HepG2 (cell line): ENCODE measurements around the gene ATG7. TPM values are rescaled to one million over a fixed set of nuclear protein-coding genes. Genes with fewer than 3 reads are reported as not detected.
A peak's percentile ranks its signal among the peaks of the same experiment; 100 is the strongest.

ENCODE experiments used
- ATAC-seq: fragments of 200-7000 bp; cut with Tn5 transposase; 3 replicates; pipeline ENCODE4 v1.9.1; 2020; ENCODE audit warnings: mild to moderate bottlenecking, moderate library complexity
- BruUV-seq: library from RNA; stranded (reverse); fragments of 400-500 nt; replicated peaks from 2 replicates; lab custom pipeline; 2021; lab: Mats Ljungman, UMichigan
- CTCF ChIA-PET: fragments of 300-600 bp; formaldehyde crosslinking; extraction: SDS; loops from one replicate; lab custom pipeline; 2021; ENCODE audit warnings: low total read pairs, inconsistent platforms, low intra/inter-chr PET ratio; lab: Yijun Ruan, JAX
- POLR2A ChIA-PET: fragments of 350-600 bp; sonication (Branson Sonifier 250); formaldehyde crosslinking; loops from one replicate; lab custom pipeline; 2020; ENCODE audit warnings: antibody characterized with exemption, inconsistent platforms; lab: Yijun Ruan, JAX
- DNase-seq: peaks from one replicate; pipeline ENCODE4 v3.0.0-alpha.2; 2015; ENCODE audit warnings: low spot score
- FAIRE-seq: peaks from 3 replicates; lab custom pipeline; 2011; peaks lifted over from hg19 to GRCh38; lab: Jason Lieb, UNC
- H2AFZ ChIP-seq: one replicate; pipeline ENCODE4 v1.6.1; 2011; ENCODE audit warnings: low read length, inconsistent platforms
- H3K27ac ChIP-seq: fragments of 300-600 bp; 3 replicates; pipeline ENCODE4 v1.8.0; 2011; ENCODE audit warnings: mixed run types, mild to moderate bottlenecking, mixed read lengths, low read length, inconsistent platforms; ENCODE audit not compliant: insufficient read depth; ENCODE audit errors: extremely low read length
- H3K27me3 ChIP-seq, 2 experiments: fragments of 200-600 bp in 1 of 2; 2 replicates in 1 of 2; 3 replicates in 1 of 2; pipeline versions ENCODE4 v1.6.0 to v1.8.0; 2011; ENCODE audit warnings: low read length in 2 of 2, mild to moderate bottlenecking in 2 of 2, moderate library complexity in 2 of 2, inconsistent platforms in 1 of 2; ENCODE audit not compliant: insufficient read depth in 2 of 2, control insufficient read depth in 1 of 2
- H3K36me3 ChIP-seq, 2 experiments: fragments of 200-600 bp in 1 of 2; replicated peaks in 1 of 2; 2 replicates in 1 of 2; 3 replicates in 1 of 2; pipeline versions ENCODE4 v1.5.1 to v1.8.0; 2011; ENCODE audit warnings: low read length in 2 of 2, inconsistent platforms in 1 of 2; ENCODE audit not compliant: insufficient read depth in 2 of 2, control insufficient read depth in 1 of 2
- H3K4me1 ChIP-seq: 2 replicates; pipeline ENCODE4 v1.5.1; 2012; ENCODE audit warnings: low read length, inconsistent platforms; ENCODE audit not compliant: insufficient read depth
- H3K4me2 ChIP-seq: 2 replicates; pipeline ENCODE4 v1.6.0; 2011; ENCODE audit warnings: low read depth, low read length, inconsistent platforms
- H3K4me3 ChIP-seq, 3 experiments: fragments of 200-600 bp in 1 of 3; sonication (generic), shearing (Covaris generic) in 1 of 3; replicated peaks in 1 of 3; 2 replicates each; pipeline ENCODE4 v1.5.1; 2011 to 2016; ENCODE audit warnings: low read length in 3 of 3, inconsistent platforms in 2 of 3, low read depth in 2 of 3, mild to moderate bottlenecking in 2 of 3, control low read depth in 1 of 3, mixed read lengths in 1 of 3; ENCODE audit not compliant: insufficient read depth in 1 of 3
- H3K79me2 ChIP-seq: one replicate; pipeline ENCODE4 v1.6.1; 2011; ENCODE audit warnings: low read length, inconsistent platforms; ENCODE audit not compliant: insufficient read depth
- H3K9ac ChIP-seq: 2 replicates; pipeline ENCODE4 v1.6.0; 2011; ENCODE audit warnings: mild to moderate bottlenecking, low read depth, low read length, inconsistent platforms; ENCODE audit not compliant: insufficient read depth
- H3K9me3 ChIP-seq: 2 replicates; pipeline ENCODE4 v1.5.1; 2012; ENCODE audit warnings: mild to moderate bottlenecking, low read length
- H4K20me1 ChIP-seq: 2 replicates; pipeline ENCODE4 v1.6.0; 2011; ENCODE audit warnings: inconsistent platforms, mild to moderate bottlenecking, low read length, moderate library complexity; ENCODE audit not compliant: insufficient read depth
- AGO2 ChIP-seq: fragments of 200-400 bp; formaldehyde crosslinking; optimal IDR thresholded peaks from 2 replicates; pipeline ENCODE3; 2017; ENCODE audit warnings: mild to moderate bottlenecking, low read depth, low read length, moderate library complexity
- RBM22 ChIP-seq: fragments of 200-400 bp; formaldehyde crosslinking; optimal IDR thresholded peaks from 2 replicates; pipeline ENCODE3; 2017; ENCODE audit warnings: mild to moderate bottlenecking, low read length, moderate library complexity
- ZNF225 ChIP-seq: sonication (generic); formaldehyde crosslinking; IDR thresholded peaks from 2 replicates; pipeline ENCODE4 v1.4.0; 2020; ENCODE audit warnings: mild to moderate bottlenecking, missing genetic modification reagents
- ZNF589 ChIP-seq: sonication (generic); formaldehyde crosslinking; conservative IDR thresholded peaks from 2 replicates; pipeline ENCODE4 v1.8.0; 2022; ENCODE audit warnings: mild to moderate bottlenecking, moderate library complexity, missing genetic modification reagents
- WGBS: methylation state at CpG from one replicate; pipeline ENCODE4 v1.1.6; 2017; ENCODE audit warnings: low lambda C conversion rate; 5-methylcytosine and 5-hydroxymethylcytosine counted together
- in situ Hi-C: cut with HindIII; loops from 2 replicates; pipeline ENCODE4 v1.10.0; 2017; ENCODE audit warnings: low pct_unique_long_range_greater_than_20kb; ENCODE audit not compliant: extremely low pct_ligation_motif_present
- intact Hi-C: fragments of 100-400 bp; cut with micrococcal nuclease; formaldehyde crosslinking; loops from one replicate; pipeline ENCODE4 v1.10.0; 2022; ENCODE audit not compliant: unreplicated experiment
- polyA plus RNA-seq, 8 experiments: library from polyadenylated mRNA; depleted of rRNA in 3 of 8; stranded (reverse) in 7 of 8; unstranded in 1 of 8; fragments of >200 nt; fragmentation: Illumina TruSeq in 4 of 8; extraction: Trizol in 4 of 8; gene quantifications; 2 replicates each; pipeline versions ENCODE4 v1.2.1 to v1.2.3, GENCODE V29; 2011 to 2016; ENCODE audit warnings: low read depth in 4 of 8, missing spikeins in 1 of 8, mixed read lengths in 1 of 8; ENCODE audit not compliant: insufficient read depth in 1 of 8
- total RNA-seq, 5 experiments: library from RNA; depleted of rRNA; stranded (reverse); fragments of >200 nt; fragmentation: Illumina TruSeq; extraction: Trizol; gene quantifications; 2 replicates each; pipeline ENCODE4 v1.2.3, GENCODE V29; 2016; ENCODE audit warnings: low read depth in 1 of 5

The ATG7 gene
- total and polyA plus RNA-seq, 2 of the 13 experiments (the other 11 are each of a cell fraction or from before 2014, with no cell fraction given): 7.8 to 22.1 TPM

DNA sequence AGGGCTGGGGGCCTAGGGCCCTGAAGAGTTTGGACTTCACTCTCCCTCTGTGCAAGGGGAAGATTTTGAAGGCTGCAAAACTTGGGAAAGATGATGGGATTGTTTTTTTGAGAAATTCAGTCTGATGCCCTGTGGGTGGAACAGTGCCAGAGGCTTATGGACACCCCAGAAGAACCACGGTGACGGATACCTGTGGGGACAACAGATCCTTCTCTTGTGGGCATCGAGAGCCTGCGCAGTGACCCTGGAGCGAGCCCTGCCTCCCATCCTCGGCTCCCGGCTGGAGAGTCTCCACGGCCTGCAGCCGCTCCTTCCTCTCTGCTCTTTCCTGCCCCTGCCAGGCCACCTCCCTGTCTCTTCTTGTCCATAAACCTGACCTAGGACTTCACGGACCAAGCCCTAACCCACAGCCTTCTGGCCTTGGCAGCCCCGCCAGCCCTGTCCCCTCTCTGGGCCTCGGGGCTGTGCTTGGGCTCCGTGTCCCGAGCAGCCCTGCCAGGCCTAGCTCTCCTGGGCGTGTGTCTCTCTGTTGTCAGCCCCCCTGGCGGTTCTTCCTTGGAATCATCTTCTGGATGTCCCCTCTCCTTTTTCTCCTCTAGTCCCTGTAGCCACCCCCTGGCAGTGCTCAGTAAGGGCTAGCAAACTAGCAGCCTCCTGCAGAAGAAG lies 273.1 kb downstream of the ATG7 start:
- WGBS: 94% methylated on average over 16 of the region's 16 CpGs
- ChIA-PET POLR2A (no interaction called here), CTCF (no interaction called here)
- Histone ChIP-seq H3K4me2 (no peak overlapping the region), H3K9me3 (no peaks in the 10 kb centered on the region), H3K4me1 (peaks cover 12% of the 10 kb centered on the region), H3K36me3 (no peaks in the 10 kb centered on the region; a peak in 1 of 5 replicates), H3K9ac (no peak overlapping the region), H3K4me3 (no peak overlapping the region), H4K20me1 (no peaks in the 10 kb centered on the region)
- intact Hi-C loops: no loop called here
- no peak for TF ChIP-seq ZNF589 (CRISPR knock-in tag)
- TF ChIP-seq RBM22: peak; percentile 47
- TF ChIP-seq, all 625 proteins: peak for 1
- no peak for FAIRE-seq
- DNase-seq: no peak
- Histone ChIP-seq H2AFZ (no peak overlapping the region), H3K79me2 (no peaks in the 10 kb centered on the region), H3K27ac (no peak overlapping the region), H3K27me3 (no peaks in the 10 kb centered on the region)
- in situ Hi-C loops: no loop called here
- peak; percentile 4; the same call in 1 of the 3 replicates for ATAC-seq
- BruUV-seq: no TSS peak

GRCh38 chr3:11546657-11547302 lies 274.6 kb downstream of the ATG7 start:
- H3K4me3 ChIP-seq: no peak overlapping the region
- 95% methylated on average over 6 of the region's 9 CpGs for WGBS
- ATAC-seq: no peak
- H3K27ac ChIP-seq: no peak overlapping the region
- no peaks in the 10 kb centered on the region; a peak in 1 of 5 replicates for H3K36me3 ChIP-seq
- no peak overlapping the region for H2AFZ ChIP-seq
- intact Hi-C loops (no loop called here), in situ Hi-C loops (no loop called here)
- H4K20me1 ChIP-seq: no peaks in the 10 kb centered on the region
- peaks cover 12% of the 10 kb centered on the region for H3K4me1 ChIP-seq
- FAIRE-seq: no peak
- BruUV-seq: no TSS peak
- POLR2A ChIA-PET: no interaction called here
- no peak for DNase-seq
- no peaks in the 10 kb centered on the region for H3K79me2 ChIP-seq
- H3K9me3 ChIP-seq: no peaks in the 10 kb centered on the region
- H3K9ac ChIP-seq: no peak overlapping the region
- H3K4me2 ChIP-seq: no peak overlapping the region
- TF ChIP-seq AGO2: peak; percentile 77
- TF ChIP-seq ZNF225 (CRISPR knock-in tag): no peak
- CTCF ChIA-PET: no interaction called here
- no peaks in the 10 kb centered on the region for H3K27me3 ChIP-seq
